Lung microvascular endothelial cell (primary cell): ENCODE measurements around the gene AGPAT2. TPM values are rescaled to one million over a fixed set of nuclear protein-coding genes. Genes with fewer than 3 reads are reported as not detected.

Experiments
- DNase-seq, 2 donors: peaks; one replicate each; pipeline versions ENCODE4 v3.0.0 to v3.0.0-alpha.2; 2010; ENCODE audit warnings: low read depth in 2 of 2
- total RNA-seq: library from RNA; depleted of rRNA; stranded (reverse); fragments of >200 nt; gene quantifications from 2 replicates; pipeline ENCODE4 v1.2.1, GENCODE V29; 2014

AGPAT2 gene
- total RNA-seq, 1 donor from 2014 or later: 18.8 TPM

DNA sequence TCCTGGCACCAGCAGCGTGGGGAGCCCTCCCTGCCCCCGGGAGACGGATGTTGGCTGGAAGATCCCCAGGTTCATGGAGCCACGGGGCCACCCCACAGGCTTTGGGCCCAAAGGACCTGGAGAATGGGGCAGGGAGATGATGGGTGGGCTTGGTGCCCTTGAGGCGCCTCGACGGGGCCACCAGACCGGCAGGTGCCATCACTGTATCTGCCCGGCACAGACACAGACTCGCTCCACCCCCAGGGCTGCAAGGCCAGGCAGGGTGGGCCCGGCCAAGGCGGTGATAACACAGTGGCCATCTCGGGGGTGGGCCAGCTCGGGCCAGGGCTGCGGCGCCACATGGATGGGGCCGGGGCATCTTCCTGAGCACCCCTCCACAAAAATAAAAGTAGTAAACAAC lies 59.6 kb downstream of the AGPAT2 start:
- DNase-seq: no peak

DNA sequence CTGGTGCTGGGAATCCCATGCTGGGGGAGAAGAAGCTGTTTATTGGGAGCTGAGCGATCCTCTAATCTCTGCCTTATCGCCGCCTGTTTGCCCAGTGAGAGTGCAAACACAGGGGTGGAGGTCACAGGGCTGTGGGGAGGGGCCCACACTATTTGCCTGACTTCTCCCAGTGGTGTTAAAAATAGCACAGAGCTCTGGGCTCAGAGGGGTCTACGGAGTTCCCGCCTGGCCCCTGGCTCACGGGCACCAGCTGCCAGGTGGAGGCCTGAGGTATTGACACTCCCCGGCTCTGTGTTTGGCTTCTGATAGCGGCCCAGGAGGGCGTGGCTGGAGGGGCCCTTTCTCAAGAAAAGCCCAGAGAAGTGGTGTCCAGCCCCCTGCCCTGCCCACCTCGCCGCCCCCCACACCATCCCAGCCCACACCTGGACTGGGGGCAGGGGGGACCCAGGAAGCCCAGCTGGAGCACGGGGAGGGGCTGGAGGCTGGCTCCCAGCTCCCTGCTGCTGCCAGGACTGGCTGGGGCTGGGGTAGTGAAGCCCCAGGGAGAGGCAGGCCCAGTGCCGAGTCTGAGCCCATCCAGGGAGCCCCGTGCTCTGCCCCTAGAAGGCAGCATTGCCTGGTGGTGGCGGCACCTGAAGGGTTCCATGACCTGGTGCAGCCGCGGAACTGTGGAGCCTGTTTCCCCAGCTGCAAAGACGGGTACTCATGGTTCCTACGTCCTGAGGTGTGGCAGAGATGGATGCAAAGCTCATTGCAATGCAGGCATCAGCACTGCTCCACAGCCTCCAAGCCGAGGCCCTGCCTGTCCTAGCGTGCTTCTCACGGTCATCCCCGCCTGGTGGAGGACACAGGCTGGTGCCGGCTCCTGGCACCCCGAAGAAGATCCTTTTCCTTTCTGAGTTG lies 60.3 kb downstream of the AGPAT2 start:
- DNase-seq: no peak

DNA sequence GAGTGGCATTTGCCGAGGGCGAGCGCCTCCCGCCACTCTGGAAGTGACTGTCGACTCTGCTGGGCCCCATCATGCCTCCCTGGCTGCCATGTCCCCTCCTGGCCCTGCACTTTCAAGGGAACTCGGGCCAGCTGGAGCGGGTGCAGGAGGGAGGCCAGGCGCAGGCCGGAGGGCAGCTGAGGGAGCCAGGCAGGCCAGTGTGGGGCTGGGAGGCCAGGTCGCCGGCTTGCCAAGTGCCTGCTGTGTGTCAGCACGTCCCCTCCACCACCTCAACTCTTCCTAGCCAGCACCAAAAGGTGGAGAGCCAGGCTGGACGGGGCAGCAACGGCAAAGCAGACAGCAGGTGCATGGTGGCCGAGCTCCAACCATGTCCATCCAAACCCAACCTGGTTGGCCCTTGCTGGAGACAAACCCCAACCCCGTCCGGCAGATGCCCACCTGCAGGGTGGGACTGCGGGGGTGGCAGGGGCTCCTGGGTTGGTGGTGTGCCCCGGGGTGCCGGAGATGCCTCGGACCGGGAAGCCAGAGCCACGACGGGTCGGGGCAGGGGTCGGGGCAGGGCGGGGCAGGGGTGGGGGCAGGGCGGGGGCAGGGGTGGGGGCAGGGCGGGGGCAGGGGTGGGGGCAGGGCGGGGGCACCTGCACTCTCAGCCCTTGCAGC lies 61.1 kb downstream of the AGPAT2 start:
- DNase-seq: no peak

DNA sequence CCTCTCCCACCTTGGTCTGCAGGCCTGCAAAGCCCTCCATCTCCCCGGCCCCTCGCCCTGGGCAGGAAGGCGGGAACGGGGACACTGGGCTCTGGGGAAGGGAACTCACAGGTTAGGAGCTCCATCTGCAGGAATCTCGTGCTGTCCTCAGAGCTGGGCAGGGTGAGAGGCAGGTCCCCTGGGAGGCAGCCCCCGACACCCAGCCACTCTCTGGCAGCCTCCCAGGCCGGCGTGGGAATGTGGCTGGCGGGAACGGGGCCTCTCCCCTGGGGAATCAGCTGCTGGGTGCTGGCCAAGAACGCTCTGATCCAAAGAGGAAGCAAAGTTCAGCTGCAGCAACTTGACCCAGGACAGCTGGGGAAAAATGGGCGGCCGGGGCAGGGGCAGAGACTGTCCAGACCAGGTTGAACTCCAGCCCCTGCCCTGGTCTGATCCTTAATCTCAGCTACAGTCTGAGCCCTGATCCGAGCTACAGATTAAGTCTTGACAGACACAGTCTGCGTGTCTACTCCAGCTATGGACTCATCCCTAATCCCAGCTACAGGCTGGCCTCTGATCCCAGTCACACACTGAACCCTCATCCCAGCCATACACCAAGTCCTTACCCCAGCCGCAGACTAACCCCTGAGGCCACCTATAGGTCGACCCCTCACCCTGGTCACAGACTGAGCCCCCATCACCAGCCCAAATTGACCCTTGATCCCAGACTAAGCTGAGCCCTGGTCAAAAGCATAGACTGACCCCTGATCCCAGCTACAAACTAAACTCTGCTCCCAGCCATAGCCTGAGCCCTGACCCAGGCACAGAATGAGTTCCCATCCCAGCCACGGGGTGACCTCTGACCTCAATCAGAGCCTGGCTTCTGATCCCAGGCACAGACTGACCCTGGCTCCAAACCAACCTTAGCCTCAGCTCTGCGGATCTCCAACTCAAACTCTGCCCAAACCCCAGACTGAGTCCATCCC lies 61.9 kb downstream of the AGPAT2 start:
- peak; percentile 86 to 89 for DNase-seq

DNA sequence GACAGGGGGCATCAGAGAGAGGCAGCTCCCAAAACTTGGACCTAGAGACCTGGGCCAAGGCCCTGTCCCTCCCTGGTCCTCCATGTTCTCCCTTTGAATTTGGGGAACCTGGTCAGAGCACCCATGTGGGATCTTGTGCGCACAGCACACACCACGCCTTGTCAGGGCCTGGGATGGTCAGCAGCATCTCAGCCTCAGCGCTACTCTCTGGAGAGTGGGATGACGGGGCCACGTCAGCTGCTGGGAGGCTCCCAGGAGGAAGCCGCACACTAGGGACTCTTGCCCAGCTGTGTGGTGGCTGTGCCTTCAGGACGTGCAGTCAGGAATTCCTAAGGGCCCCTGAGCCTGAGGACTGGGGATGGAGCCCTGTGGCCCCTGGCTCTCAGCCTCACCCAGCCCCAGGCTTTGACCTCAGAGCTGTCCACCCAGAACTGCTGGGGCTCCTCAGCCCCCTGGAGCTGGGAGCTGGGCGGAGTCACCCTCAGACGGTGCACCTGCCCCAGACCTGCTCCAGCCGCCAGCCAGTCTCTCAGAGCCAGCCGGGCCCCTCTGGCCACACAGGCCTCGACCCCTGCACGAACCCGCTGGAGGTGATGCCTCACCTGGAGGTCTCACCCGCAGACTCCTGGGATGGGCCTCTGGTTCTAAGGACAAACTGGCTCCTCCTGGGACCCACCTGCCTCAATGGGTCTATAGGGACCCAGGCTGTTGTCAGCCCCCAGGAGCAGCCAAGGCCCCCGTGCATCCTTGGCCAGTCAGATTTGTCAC lies 62.9 kb downstream of the AGPAT2 start:
- DNase-seq: no peak

DNA sequence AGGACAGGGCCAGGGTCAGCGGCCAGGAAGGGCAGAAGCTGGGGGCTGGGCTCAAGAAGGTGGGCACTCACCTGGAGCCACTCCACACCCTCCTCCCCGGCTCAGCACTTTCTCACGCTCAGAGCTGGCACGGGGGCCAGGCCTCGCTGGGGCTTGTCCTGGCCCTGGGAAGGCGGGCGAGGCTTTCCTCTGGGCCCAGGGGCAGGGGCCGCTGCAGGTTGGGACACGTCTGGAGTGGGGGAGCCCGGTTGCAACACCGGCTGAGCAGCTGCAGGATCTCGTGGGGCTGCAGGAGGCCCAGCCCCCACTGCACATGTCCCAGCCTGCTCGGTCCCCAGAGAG lies 63.4 kb downstream of the AGPAT2 start:
- DNase-seq: no peak

Other genes with a start within 250 kb of the AGPAT2 start
- gene INPP5E, start 247.6 kb downstream of the AGPAT2 start, total RNA-seq: 3.3 and 4.0 TPM in 2 replicates
- gene SEC16A, start 204.4 kb downstream of the AGPAT2 start, total RNA-seq: 12.4 and 14.3 TPM in 2 replicates
- 75.2 and 76.9 TPM in 2 replicates for gene NOTCH1, start 141.4 kb downstream of the AGPAT2 start, total RNA-seq
- 330 and 384 TPM in 2 replicates for gene EGFL7, start 24.5 kb downstream of the AGPAT2 start, total RNA-seq
- 64.7 and 91.1 TPM in 2 replicates for gene DIPK1B, start 25.1 kb upstream of the AGPAT2 start, total RNA-seq
- not detected in 2 replicates for gene LCN10, start 55.5 kb upstream of the AGPAT2 start, total RNA-seq
- not detected in 2 replicates for gene LCN6, start 61.1 kb upstream of the AGPAT2 start, total RNA-seq
- gene LCN8, start 70.8 kb upstream of the AGPAT2 start, total RNA-seq: not detected in 2 replicates
- 0.22 TPM in 1 of 2 replicates, not detected in the other for gene LCN15, start 77.1 kb upstream of the AGPAT2 start, total RNA-seq
- 65.4 and 66.7 TPM in 2 replicates for gene TMEM141, start 103.9 kb upstream of the AGPAT2 start, total RNA-seq
- gene CCDC183, start 108.9 kb upstream of the AGPAT2 start, total RNA-seq: 0.22 and 1.4 TPM in 2 replicates
- gene RABL6, start 120.5 kb upstream of the AGPAT2 start, total RNA-seq: 43.8 and 47.7 TPM in 2 replicates
- 0.44 and 1.4 TPM in 2 replicates for gene AJM1, start 155.0 kb upstream of the AGPAT2 start, total RNA-seq
- gene PHPT1, start 162.0 kb upstream of the AGPAT2 start, total RNA-seq: 242 and 316 TPM in 2 replicates
- gene MAMDC4, start 164.9 kb upstream of the AGPAT2 start, total RNA-seq: 0.65 and 2.0 TPM in 2 replicates
- gene EDF1, start 178.9 kb upstream of the AGPAT2 start, total RNA-seq: 254 and 382 TPM in 2 replicates
- 10.9 and 14.7 TPM in 2 replicates for gene TRAF2, start 199.1 kb upstream of the AGPAT2 start, total RNA-seq